MM.1S (cell line): Measurements from ENCODE around the gene GABRG3.

Experiments used
- DNase-seq: peaks from one replicate; pipeline ENCODE4 v3.0.0-alpha.2; 2015
- H2AFZ ChIP-seq: fragments of 300-600 bp; sonication (generic); 2 replicates; pipeline ENCODE4 v1.6.0; 2016; ENCODE audit warnings: antibody characterized with exemption, low read length
- H3F3A ChIP-seq: fragments of 300-600 bp; sonication (generic); 2 replicates; pipeline ENCODE4 v1.6.1; 2016; ENCODE audit warnings: mild to moderate bottlenecking, antibody characterized with exemption, low read length, moderate library complexity, mixed read lengths; ENCODE audit not compliant: insufficient read depth
- H3K27ac ChIP-seq: fragments of 300-600 bp; sonication (generic); 2 replicates; pipeline ENCODE4 v1.5.1; 2016; ENCODE audit warnings: mild to moderate bottlenecking, low read length
- H3K27me3 ChIP-seq: fragments of 300-600 bp; sonication (generic); replicated peaks from 2 replicates; pipeline ENCODE4 v1.6.0; 2016; ENCODE audit warnings: low read length; ENCODE audit not compliant: insufficient read depth
- H3K36me3 ChIP-seq: fragments of 300-600 bp; sonication (generic); replicated peaks from 2 replicates; pipeline ENCODE4 v1.6.1; 2016; ENCODE audit warnings: mild to moderate bottlenecking, low read length, mixed read lengths; ENCODE audit not compliant: insufficient read depth
- H3K4me1 ChIP-seq: fragments of 300-600 bp; sonication (generic); 2 replicates; pipeline ENCODE4 v1.6.1; 2016; ENCODE audit warnings: low read length, mixed read lengths
- H3K4me2 ChIP-seq: fragments of 300-600 bp; sonication (generic); 2 replicates; pipeline ENCODE4 v1.6.0; 2016; ENCODE audit warnings: low read depth, low read length
- H3K4me3 ChIP-seq: fragments of 300-600 bp; sonication (generic); 2 replicates; pipeline ENCODE4 v1.5.1; 2016; ENCODE audit warnings: low read length, mixed read lengths
- H3K79me2 ChIP-seq: fragments of 300-600 bp; sonication (generic); 2 replicates; pipeline ENCODE4 v1.6.1; 2016; ENCODE audit warnings: mixed run types, low read length, mixed read lengths
- H3K9ac ChIP-seq: fragments of 300-600 bp; sonication (generic); 2 replicates; pipeline ENCODE4 v1.6.1; 2016; ENCODE audit warnings: low read length, mixed read lengths
- H3K9me2 ChIP-seq: fragments of 300-600 bp; sonication (generic); replicated peaks from 2 replicates; pipeline ENCODE4 v1.6.1; 2016; ENCODE audit warnings: mild to moderate bottlenecking, low read length, mixed read lengths; ENCODE audit not compliant: insufficient read depth
- H3K9me3 ChIP-seq: fragments of 300-600 bp; sonication (generic); replicated peaks from 2 replicates; pipeline ENCODE4 v1.6.1; 2016; ENCODE audit warnings: mild to moderate bottlenecking, low read length, mixed read lengths; ENCODE audit not compliant: insufficient read depth
- H4K20me1 ChIP-seq: fragments of 300-600 bp; sonication (generic); 2 replicates; pipeline ENCODE4 v1.6.1; 2016; ENCODE audit warnings: mild to moderate bottlenecking, low read length, moderate library complexity, mixed read lengths; ENCODE audit not compliant: insufficient read depth
- CTCF ChIP-seq: fragments of 300-600 bp; sonication (generic); IDR thresholded peaks from 2 replicates; pipeline ENCODE4 v1.5.1; 2016; ENCODE audit warnings: antibody characterized with exemption, low read length, mixed read lengths
- EZH2 ChIP-seq: fragments of 300-600 bp; sonication (generic); optimal IDR thresholded peaks from 2 replicates; pipeline ENCODE3; 2017; ENCODE audit warnings: low read depth, mild to moderate bottlenecking, antibody characterized with exemption, low read length, mixed read lengths
- EZH2phosphoT487 ChIP-seq: fragments of 300-600 bp; sonication (generic); IDR thresholded peaks from 2 replicates; pipeline ENCODE4 v1.6.1; 2018; ENCODE audit warnings: antibody characterized with exemption, low read length

GABRG3 gene

GRCh38 chr15:27396521-27396920 lies 425.5 kb downstream of the GABRG3 start:
- no peak overlapping the region for H3K27ac ChIP-seq
- H3K4me3 ChIP-seq, result no peak overlapping the region
- no peaks in the 10 kb centered on the region for H3K27me3 ChIP-seq
- TF ChIP-seq EZH2phosphoT487, result no peak
- no peak for TF ChIP-seq EZH2
- TF ChIP-seq CTCF, result no peak
- H3K9me2 ChIP-seq, result no peaks in the 10 kb centered on the region
- H3K9me3 ChIP-seq, result no peaks in the 10 kb centered on the region
- H3K79me2 ChIP-seq, result no peaks in the 10 kb centered on the region
- no peak for DNase-seq
- no peaks in the 10 kb centered on the region for H3F3A ChIP-seq
- H3K4me1 ChIP-seq, result no peaks in the 10 kb centered on the region
- H2AFZ ChIP-seq, result no peak overlapping the region
- H3K9ac ChIP-seq, result no peak overlapping the region
- no peaks in the 10 kb centered on the region for H3K36me3 ChIP-seq
- no peaks in the 10 kb centered on the region for H4K20me1 ChIP-seq
- no peak overlapping the region for H3K4me2 ChIP-seq

DNA sequence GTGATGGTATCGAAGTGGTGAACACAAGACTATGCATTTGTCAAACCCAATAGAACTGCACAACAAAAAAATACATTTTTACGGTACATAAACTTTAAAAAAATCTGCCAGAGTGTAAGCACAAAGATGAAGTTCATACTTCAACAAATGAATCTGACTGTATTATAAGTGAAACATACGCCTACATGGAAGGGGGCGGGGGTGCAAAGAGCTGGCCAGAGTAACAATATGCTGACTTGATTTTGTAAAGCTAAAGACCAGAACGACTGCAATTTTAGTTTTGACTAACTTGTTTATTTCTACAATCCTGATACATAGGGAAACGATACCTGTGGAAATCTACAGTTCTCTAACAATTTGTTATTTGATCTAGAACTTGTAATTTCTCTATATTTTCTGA lies 426.0 kb downstream of the GABRG3 start:
- Histone ChIP-seq H3K79me2 (no peaks in the 10 kb centered on the region), H3K36me3 (no peaks in the 10 kb centered on the region), H2AFZ (no peak overlapping the region), H3K27me3 (no peaks in the 10 kb centered on the region), H3K27ac (no peak overlapping the region), H3F3A (no peaks in the 10 kb centered on the region), H3K9me3 (no peaks in the 10 kb centered on the region), H3K9ac (no peak overlapping the region), H3K4me1 (no peaks in the 10 kb centered on the region), H3K4me2 (no peak overlapping the region), H3K9me2 (no peaks in the 10 kb centered on the region), H3K4me3 (no peak overlapping the region), H4K20me1 (no peaks in the 10 kb centered on the region)
- TF ChIP-seq EZH2 (no peak), CTCF (no peak), EZH2phosphoT487 (no peak)
- DNase-seq, result no peak

GRCh38 chr15:27398631-27399161 lies 427.7 kb downstream of the GABRG3 start:
- no peaks in the 10 kb centered on the region for H3F3A ChIP-seq
- H3K4me1 ChIP-seq, result no peaks in the 10 kb centered on the region
- no peaks in the 10 kb centered on the region for H3K9me3 ChIP-seq
- no peaks in the 10 kb centered on the region for H3K79me2 ChIP-seq
- no peaks in the 10 kb centered on the region for H3K9me2 ChIP-seq
- H2AFZ ChIP-seq, result no peak overlapping the region
- H3K4me2 ChIP-seq, result no peak overlapping the region
- no peaks in the 10 kb centered on the region for H4K20me1 ChIP-seq
- no peak for DNase-seq
- H3K36me3 ChIP-seq, result no peaks in the 10 kb centered on the region
- H3K27ac ChIP-seq, result no peak overlapping the region
- no peaks in the 10 kb centered on the region for H3K27me3 ChIP-seq
- no peak overlapping the region for H3K9ac ChIP-seq
- no peak overlapping the region for H3K4me3 ChIP-seq
- TF ChIP-seq EZH2 (no peak), CTCF (no peak), EZH2phosphoT487 (no peak)
